22Rv1 (cell line): ENCODE results near the gene KRT86.

Experiments used
- ZFX ChIP-seq: fragments of 450-650 bp; IDR thresholded peaks from 2 replicates; pipeline ENCODE4 v1.6.1; 2017; ENCODE audit warnings: antibody characterized with exemption, borderline replicate concordance
- TF ChIP-seq, protein P1 (sequence below): fragments of 450-650 bp; IDR thresholded peaks from 2 replicates; pipeline ENCODE4 v1.5.1; 2017; ENCODE audit warnings: mild to moderate bottlenecking

DNA sequence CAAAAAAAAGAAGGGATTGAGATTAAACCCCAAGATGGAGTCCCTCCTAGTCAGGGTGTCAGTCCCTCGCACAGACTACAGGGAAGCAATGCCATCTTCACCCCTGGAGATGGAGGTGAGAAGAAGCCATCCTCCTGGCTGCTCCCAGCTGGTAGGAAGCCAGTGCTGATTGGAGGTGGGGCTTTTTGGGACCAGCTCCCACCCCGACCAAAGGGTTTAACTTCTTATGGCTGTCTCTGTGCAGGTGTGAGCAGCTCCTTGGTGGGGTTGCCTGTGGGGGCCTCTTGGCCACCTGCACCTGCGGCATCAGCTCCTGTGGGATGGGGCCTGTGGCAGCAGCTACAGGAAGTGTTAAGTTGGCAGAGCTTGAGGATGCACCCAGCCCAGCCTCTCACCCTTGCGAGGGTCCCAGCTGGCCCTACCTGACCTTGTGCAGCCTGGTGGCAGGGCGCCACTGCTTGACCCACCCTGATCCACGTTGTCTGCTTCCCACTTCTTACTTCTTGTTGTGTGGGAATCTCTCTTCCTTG lies 3.8 kb upstream of the KRT86 start:
- TF ChIP-seq, protein P1, sequence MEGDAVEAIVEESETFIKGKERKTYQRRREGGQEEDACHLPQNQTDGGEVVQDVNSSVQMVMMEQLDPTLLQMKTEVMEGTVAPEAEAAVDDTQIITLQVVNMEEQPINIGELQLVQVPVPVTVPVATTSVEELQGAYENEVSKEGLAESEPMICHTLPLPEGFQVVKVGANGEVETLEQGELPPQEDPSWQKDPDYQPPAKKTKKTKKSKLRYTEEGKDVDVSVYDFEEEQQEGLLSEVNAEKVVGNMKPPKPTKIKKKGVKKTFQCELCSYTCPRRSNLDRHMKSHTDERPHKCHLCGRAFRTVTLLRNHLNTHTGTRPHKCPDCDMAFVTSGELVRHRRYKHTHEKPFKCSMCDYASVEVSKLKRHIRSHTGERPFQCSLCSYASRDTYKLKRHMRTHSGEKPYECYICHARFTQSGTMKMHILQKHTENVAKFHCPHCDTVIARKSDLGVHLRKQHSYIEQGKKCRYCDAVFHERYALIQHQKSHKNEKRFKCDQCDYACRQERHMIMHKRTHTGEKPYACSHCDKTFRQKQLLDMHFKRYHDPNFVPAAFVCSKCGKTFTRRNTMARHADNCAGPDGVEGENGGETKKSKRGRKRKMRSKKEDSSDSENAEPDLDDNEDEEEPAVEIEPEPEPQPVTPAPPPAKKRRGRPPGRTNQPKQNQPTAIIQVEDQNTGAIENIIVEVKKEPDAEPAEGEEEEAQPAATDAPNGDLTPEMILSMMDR, result no peak
- no peak for TF ChIP-seq ZFX
